ENCODE data around the gene CBLN3.

CBLN3 gene

DNA sequence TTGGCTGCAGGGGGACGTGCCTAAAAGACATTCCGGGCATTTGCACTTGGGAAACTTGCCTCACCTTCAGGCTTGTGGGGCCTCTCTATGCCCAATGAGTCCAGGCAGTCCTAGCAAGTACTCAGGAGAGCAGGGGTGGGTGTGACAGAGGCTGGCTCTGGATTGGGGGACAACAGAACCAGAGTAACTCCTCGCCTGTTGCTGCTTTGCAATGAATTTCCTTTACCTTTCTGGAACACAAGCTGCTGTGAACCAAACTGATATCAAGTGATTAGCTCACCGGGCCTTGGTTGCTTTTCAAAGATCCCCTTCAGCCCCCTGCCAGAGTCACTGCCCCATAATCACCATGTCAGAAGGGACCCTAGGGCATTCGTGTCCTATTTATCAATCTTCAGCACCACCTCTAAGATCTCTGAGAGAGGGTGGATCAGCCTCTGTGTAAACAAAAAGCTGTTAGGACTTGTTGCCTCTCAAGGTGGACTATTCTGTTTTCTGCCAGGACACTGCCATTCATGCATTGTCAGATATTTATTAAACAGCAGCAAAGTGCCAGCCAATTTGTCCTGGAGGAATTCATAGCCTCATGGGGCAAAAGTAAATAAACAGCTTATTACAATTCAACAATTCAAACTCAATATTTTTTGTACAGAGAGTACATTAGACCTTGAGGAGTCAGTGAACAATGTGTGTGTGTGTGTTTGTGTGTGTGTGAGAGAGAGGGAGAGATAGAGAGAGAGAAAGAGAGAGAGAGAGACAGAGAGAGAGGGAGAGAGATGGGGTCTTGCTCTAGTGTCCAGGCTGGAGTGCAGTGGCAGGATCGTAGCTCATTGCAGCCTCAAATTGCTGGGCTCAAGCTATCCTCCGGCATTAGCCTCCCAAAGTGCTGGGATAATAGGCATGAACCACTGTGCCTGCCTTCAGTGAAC, 50.2 kb downstream of the CBLN3 start:
- no peak for DNase-seq

DNA sequence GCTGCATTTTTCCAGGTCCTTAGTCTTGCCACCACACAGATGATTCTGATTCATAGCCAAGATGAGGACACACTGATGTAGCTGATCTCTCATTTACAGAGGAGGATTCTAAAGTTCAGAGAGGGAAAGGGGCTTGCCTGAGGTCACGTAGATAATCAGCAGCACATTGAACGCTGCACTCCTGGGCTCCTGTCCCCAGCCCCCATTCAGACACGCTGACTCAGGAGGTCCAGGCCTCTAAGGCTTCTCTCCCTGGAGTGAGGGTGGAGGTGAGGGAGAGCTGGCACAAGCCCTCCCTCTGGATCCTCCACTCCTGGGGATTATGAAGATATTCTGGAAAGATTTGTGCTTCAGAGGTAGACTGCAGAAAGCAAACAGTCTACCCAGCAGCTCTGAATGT, 51.1 kb downstream of the CBLN3 start:
- DNase-seq = no peak

DNA sequence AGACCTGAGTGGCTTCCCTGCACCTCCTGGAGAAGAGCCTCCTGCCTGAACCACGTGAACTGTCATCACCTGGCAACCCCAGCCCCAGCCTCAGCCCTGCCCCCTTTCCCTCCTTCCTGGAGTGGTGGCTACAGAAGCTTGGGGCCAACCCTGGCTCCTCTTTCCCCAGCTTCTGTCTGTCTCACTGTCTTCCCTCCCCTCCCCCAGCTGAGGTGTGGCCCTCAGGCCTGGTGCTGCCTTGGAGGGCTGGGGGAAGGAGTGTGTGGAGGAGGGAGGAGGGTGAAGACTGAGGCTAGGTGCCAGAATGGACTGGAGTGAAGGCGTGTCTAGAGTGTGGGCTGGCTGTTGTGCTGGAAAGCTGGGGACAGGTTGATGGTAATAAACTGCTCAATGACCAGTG, 51.8 kb downstream of the CBLN3 start:
- no peak for DNase-seq

DNA sequence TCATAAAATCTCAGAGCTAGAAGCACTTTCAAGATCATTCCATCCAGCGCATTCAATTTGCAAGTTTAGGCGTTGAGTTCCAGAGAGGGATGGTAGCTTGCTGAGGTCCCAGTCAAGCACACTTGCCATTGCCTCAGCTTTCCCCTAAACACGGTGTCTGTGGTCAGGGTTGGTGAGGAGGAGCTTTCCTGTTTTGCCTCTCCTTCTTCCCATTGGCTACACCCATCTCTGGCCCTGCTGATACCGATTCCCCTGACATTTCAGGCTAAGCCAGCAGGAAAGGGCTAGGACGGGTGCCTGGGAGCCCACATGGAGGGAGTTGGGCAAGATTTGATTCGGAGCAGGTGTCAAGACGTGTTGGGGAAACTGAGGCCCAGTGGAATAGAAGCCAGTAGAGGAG, 52.3 kb downstream of the CBLN3 start:
- DNase-seq = no peak
